MCF 10A (cell line): ENCODE results near the gene GTF2IRD1. TPM values are rescaled to one million over a fixed set of nuclear protein-coding genes. Genes with fewer than 3 reads are reported as not detected.
A peak's percentile ranks its signal among the peaks of the same experiment; 100 is the strongest.

ENCODE experiments used
- BruUV-seq: library from RNA; stranded (reverse); fragments of 400-500 nt; replicated peaks from 2 replicates; lab custom pipeline; 2021; lab: Mats Ljungman, UMichigan
- CTCF ChIA-PET: fragments of 300-600 bp; sonication (Branson Sonifier 250); formaldehyde crosslinking; extraction: SDS; loops from one replicate; lab custom pipeline; 2021; ENCODE audit warnings: antibody characterized with exemption, inconsistent platforms; lab: Yijun Ruan, JAX
- POLR2A ChIA-PET: fragments of 300-600, 350-650 bp; sonication (Branson Sonifier 250); formaldehyde crosslinking; extraction: SDS; loops from one replicate; lab custom pipeline; 2020; ENCODE audit warnings: antibody characterized with exemption, inconsistent platforms; lab: Yijun Ruan, JAX
- DNase-seq: peaks from one replicate; pipeline ENCODE4 v3.0.0-alpha.2; 2018; ENCODE audit not compliant: unreplicated experiment
- H3K27ac Mint-ChIP-seq: one replicate; pipeline ENCODE4 v1.8.0; 2022; ENCODE audit warnings: mild to moderate bottlenecking, low read depth, mixed read lengths; ENCODE audit not compliant: unreplicated experiment
- H3K27me3 Mint-ChIP-seq: one replicate; pipeline ENCODE4 v1.8.0; 2022; ENCODE audit warnings: mixed read lengths; ENCODE audit not compliant: insufficient read depth, unreplicated experiment
- H3K36me3 Mint-ChIP-seq: one replicate; pipeline ENCODE4 v1.8.0; 2022; ENCODE audit warnings: mild to moderate bottlenecking, moderate library complexity, mixed read lengths; ENCODE audit not compliant: insufficient read depth, unreplicated experiment
- H3K4me1 Mint-ChIP-seq: one replicate; pipeline ENCODE4 v1.8.0; 2022; ENCODE audit warnings: mixed read lengths; ENCODE audit not compliant: insufficient read depth, unreplicated experiment
- H3K4me3 Mint-ChIP-seq: one replicate; pipeline ENCODE4 v1.8.0; 2022; ENCODE audit warnings: mild to moderate bottlenecking, moderate library complexity, mixed read lengths; ENCODE audit not compliant: unreplicated experiment
- H3K9me3 Mint-ChIP-seq: one replicate; pipeline ENCODE4 v1.8.0; 2022; ENCODE audit warnings: mixed read lengths; ENCODE audit not compliant: unreplicated experiment
- intact Hi-C: fragments of 100-400 bp; cut with micrococcal nuclease; formaldehyde crosslinking; loops from 2 replicates; pipeline ENCODE4 v1.14.1; 2022
- total RNA-seq: library from RNA; stranded (reverse); gene quantifications from 2 replicates; pipeline ENCODE4 v1.2.3, GENCODE V29; 2022
- TF ChIP-seq, protein P1 (sequence below): fragments of 200-600 bp; IDR thresholded peaks from one replicate; pipeline ENCODE4 v1.8.0; 2022; ENCODE audit warnings: antibody characterized with exemption, mild to moderate bottlenecking; ENCODE audit not compliant: unreplicated experiment

GTF2IRD1 gene
- total RNA-seq, 1 experiment from 2014 or later, result 77.6 TPM

- intact Hi-C loops, result no loop called here
- H3K4me1 Mint-ChIP-seq, result peaks cover 17% of the 10 kb centered on the region
- TF ChIP-seq, protein P1, sequence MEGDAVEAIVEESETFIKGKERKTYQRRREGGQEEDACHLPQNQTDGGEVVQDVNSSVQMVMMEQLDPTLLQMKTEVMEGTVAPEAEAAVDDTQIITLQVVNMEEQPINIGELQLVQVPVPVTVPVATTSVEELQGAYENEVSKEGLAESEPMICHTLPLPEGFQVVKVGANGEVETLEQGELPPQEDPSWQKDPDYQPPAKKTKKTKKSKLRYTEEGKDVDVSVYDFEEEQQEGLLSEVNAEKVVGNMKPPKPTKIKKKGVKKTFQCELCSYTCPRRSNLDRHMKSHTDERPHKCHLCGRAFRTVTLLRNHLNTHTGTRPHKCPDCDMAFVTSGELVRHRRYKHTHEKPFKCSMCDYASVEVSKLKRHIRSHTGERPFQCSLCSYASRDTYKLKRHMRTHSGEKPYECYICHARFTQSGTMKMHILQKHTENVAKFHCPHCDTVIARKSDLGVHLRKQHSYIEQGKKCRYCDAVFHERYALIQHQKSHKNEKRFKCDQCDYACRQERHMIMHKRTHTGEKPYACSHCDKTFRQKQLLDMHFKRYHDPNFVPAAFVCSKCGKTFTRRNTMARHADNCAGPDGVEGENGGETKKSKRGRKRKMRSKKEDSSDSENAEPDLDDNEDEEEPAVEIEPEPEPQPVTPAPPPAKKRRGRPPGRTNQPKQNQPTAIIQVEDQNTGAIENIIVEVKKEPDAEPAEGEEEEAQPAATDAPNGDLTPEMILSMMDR, result no peak
- peaks cover 32% of the 10 kb centered on the region for H3K36me3 Mint-ChIP-seq
- no peak overlapping the region for H3K4me3 Mint-ChIP-seq
- no peaks in the 10 kb centered on the region for H3K9me3 Mint-ChIP-seq
- ChIA-PET POLR2A (interaction anchor here (0.6 to 2.1 kb wide), 12 partner anchors 9 to 65 kb away, joined by 3 to 11 read pairs (median 5); no protein-coding TSS in a partner anchor), CTCF (interaction anchor here (0.6 to 1.3 kb wide), 5 partner anchors 12 to 85 kb away, joined by 3 to 8 read pairs (median 3); no protein-coding TSS in a partner anchor)
- peak overlapping the region; percentile 5 for H3K27ac Mint-ChIP-seq
- DNase-seq, result peak; percentile 80
- H3K27me3 Mint-ChIP-seq, result no peaks in the 10 kb centered on the region
- no TSS peak for BruUV-seq
Measured at GRCh38 chr7:74502216-74502891, 48.6 kb downstream of the GTF2IRD1 start.

DNA sequence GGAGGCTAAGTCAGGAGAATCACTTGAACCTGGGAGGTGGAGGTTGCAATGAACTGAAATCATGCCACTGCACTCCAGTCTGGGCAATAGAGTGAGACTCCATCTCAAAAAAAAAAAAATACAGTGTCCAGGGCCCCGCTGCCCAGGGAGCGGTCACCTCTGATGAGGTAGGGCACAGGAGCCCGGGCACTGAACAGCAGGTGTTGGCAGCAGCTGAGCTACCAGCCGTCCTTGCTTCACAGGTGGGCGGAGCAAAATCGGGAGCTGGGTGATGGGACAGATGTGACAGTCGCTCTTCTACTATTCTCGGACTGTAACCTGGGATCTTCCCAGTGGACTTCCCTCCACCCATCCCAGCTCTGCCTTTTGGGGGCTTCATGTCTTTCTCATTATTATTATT lies 49.4 kb downstream of the GTF2IRD1 start:
- POLR2A ChIA-PET, result interaction anchor here (0.6 to 2.1 kb wide), 7 partner anchors 8 to 40 kb away, joined by 3 to 11 read pairs (median 5); no protein-coding TSS in a partner anchor
- Mint-ChIP-seq H3K27me3 (no peaks in the 10 kb centered on the region), H3K27ac (no peak overlapping the region), H3K9me3 (no peaks in the 10 kb centered on the region), H3K4me1 (peaks cover 17% of the 10 kb centered on the region), H3K4me3 (no peak overlapping the region), H3K36me3 (peaks cover 29% of the 10 kb centered on the region)
- DNase-seq, result no peak
- no TSS peak for BruUV-seq
- CTCF ChIA-PET, result interaction anchor here (0.9 to 1.2 kb wide), 2 partner anchors 12 to 23 kb away, joined by 3 read pairs; no protein-coding TSS in a partner anchor
- intact Hi-C loops, result no loop called here
- TF ChIP-seq, protein P1, result no peak

- Mint-ChIP-seq H3K27ac (no peak overlapping the region), H3K36me3 (peaks cover 26% of the 10 kb centered on the region), H3K9me3 (no peaks in the 10 kb centered on the region), H3K27me3 (no peaks in the 10 kb centered on the region), H3K4me3 (no peak overlapping the region), H3K4me1 (peaks cover 12% of the 10 kb centered on the region)
- no peak for DNase-seq
- no TSS peak for BruUV-seq
- intact Hi-C loops, result no loop called here
- TF ChIP-seq, protein P1, result no peak
- ChIA-PET CTCF (interaction anchor here (0.7 to 1.5 kb wide), 2 partner anchors 15 to 35 kb away, joined by 3 read pairs; no protein-coding TSS in a partner anchor), POLR2A (interaction anchor here (0.9 kb wide), 1 partner anchor 24 kb away, joined by 4 read pairs; no protein-coding TSS in a partner anchor)
Measured at GRCh38 chr7:74503943-74504342, 50.2 kb downstream of the GTF2IRD1 start.

DNA sequence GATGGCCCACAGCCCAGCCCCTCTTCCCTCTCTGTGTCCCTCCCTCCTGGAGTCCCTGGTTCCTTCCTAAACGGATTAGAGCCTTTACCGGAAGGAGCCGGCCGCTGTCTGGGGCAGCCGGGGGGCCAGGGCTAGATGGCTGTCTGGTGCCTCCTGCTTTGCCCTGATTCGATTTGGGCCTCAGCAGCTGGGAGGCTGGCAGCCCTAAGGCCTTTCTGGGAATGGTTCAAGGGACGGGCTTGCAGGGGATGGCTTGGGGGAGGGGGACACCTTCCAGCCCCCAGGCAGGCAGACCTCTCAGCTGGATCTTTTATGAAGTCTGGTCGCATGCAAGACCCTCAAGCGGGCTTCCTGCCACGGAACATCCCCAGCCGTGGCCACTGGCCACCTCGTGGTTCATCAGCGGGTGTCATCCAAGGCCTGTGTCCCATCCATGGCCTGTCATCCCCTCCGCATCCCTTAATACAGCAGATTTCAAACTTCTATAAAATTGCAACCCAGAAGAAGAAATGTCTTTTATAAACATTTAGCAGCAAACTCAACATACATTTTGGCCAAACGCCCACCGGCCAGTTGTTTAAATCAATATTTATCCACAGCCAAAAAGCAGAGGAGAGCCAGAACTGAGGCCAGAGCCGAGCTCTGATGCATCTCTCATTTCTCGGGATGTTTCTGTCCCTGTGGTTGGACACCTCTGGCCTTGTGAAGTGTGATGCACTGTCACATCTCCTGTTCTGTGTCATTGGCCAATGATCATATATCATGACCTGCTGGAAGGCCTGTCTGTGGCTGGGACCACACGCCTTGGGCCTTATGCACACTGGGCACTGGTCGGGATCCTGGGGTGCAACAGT lies 52.0 kb downstream of the GTF2IRD1 start:
- no peaks in the 10 kb centered on the region for H3K4me1 Mint-ChIP-seq
- CTCF ChIA-PET, result no interaction called here
- POLR2A ChIA-PET, result no interaction called here

More for the DNA sequence above, 52.0 kb downstream of the GTF2IRD1 start:
- Mint-ChIP-seq H3K36me3 (peaks cover 35% of the 10 kb centered on the region), H3K4me3 (no peak overlapping the region), H3K27me3 (no peaks in the 10 kb centered on the region), H3K27ac (no peak overlapping the region), H3K9me3 (no peaks in the 10 kb centered on the region)
- TF ChIP-seq, protein P1, result no peak
- BruUV-seq, result no TSS peak
- intact Hi-C loops, result no loop called here
- DNase-seq, result no peak
